ENCODE results near the gene TRUB1.
A peak's percentile ranks its signal among the peaks of the same experiment; 100 is the strongest.
"Not testable (repeated sequence)": the region's sequence is repeated elsewhere in the genome, so short reads cannot be mapped to it uniquely, and the experiment has no call there.

The TRUB1 gene

DNA sequence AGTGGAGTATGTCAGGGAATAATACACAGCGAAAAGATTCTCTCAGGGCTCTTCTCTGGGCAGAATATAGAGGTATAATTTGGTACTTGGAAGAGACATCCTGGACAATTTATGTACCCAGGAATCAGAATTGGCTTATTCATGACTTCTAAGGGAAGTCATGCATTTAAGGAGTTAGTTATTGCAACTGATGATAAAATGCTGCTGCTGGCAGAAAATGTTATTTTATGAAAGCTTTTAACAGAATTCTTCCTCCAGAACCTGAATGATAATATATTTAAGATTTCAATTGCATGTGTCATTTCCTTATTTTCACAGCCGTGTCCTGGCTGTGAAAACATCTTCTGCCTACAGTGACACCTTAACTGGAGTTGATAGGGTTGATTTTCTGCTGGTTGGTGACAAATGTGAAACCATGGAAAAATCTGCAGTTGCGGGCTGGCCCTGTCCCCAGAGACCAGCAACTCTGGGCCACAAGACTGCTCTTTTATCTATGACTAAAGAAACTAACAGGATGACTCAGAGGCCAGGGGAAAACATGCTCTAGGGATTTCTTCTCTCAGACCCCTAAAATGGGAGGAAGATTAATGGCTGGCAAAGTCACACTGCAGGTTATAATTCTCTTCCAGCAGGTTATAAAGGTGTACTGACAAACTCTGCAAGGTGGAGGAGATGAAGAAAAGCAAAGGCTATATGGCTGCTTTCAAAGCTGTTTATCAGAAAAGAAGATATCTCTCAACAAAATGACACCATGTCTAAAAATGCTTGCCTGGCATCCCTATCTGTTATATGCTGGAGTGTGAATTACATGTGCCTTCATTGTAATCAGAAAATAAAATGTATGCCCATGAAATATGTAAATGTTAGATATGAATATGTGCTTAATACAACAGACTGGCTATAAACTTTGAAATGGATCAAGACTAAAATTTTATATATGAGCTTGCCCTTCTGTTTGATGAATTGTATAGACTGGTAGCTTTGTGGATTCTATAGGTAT lies 12.1 kb upstream of the TRUB1 start:
- DNase-seq: peak; percentile 52

DNA sequence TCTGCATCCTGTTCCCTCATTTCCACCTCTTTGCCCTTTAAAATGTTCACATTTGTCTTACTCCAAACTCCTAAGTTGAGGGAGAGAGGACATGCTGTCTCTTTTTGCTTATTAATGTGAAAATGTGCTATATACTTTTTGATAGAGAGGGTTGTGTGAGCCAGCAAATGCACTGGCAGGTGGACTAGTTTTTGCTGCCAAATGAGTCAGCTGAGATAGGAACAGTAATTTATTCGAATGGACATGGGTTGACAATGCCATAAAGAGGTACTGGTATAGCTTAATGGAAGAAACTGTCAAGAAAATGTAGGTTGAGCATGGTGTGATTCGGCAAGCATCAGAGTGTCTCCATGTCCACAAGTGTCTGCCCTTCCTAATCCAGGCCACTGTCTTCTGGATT lies 9.2 kb upstream of the TRUB1 start:
- no peak for DNase-seq

- peak; percentile 73 for DNase-seq
Measured at GRCh38 chr10:114930320-114930719, 7.7 kb upstream of the TRUB1 start.

DNA sequence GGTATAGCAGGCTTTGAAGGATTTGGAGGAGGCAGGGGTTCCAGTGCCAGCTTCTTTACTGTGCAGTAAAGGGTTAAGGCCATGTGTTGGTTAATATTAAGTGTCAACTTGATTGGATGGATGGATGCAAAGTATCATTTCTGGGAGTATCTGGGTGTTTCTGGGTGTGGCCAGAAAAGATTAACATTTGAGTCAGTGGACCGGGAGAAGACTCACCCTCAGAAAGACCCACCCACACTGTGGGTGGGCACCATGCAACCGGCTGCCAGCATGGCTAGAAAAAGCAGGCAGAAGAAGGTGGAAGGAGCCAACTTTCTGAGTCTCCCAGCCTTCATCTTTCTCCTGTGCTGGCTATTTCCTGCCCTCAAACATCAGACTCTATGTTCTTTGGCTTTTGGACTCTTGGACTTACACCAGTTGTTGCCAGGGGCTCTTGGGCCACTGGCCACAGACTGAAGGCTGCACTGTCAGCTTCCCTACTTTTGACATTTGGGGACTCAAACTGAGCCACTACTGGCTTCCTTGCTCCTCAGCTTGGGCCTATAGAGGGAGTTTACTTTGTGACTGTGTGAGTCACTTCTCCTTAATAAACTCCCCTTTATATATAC lies 6.8 kb upstream of the TRUB1 start:
- DNase-seq: no peak

DNA sequence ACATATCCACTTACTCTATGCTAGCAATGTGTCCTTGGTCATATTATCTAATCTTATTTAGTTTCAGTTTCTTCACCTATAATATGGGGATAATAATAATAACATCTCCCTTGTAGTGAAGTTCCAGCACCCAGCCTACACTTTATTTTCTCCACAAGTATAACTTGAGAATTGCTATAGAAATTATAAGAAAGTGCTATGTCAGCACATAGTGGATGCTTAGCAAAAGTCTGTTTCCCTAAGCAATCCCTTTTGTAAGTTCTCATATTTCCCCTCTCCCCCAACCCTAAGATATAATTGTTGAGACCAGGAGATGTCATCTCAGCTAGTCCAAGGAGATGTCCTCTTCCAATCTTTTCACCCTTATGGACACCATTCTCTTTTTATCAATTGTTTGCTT lies 5.8 kb upstream of the TRUB1 start:
- no peak for DNase-seq

DNA sequence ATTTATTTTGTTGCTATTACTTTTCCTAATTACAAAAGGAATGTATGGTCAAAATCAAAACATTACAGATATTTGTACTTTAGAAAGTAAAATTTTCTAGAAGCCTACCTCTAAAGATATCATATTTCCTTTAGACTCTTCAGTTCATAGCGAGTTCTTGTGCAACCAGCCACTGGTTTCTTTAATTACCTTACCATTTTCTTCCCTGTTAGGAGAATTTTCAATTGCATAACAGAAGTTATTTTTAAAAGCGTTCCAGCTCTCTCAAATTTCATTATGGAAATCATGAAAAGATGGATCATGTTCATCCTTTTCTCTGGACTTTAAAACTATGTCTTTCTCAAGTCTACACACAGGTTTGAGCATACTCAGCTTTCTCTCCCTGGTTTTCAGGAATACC lies 5.0 kb upstream of the TRUB1 start:
- DNase-seq: no peak

DNA sequence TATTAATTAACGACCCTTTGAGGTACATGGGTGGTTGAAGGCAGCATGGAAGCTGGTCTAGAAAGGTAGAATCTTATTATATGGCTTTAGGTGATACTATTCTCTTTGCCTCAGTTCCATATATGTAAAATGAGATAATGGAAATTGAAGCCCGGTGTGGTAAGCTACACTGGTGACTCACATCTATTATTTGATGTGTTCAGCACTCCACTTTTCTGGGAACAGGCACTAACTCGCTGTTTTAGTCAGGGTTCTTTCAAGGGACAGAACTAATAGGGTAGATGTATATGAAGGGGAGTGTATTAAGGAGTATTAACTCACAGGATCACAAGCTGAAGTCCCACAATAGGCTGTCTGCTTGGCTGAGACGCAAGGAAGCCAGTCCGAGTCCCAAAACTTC lies 4.4 kb upstream of the TRUB1 start:
- no peak for DNase-seq

DNA sequence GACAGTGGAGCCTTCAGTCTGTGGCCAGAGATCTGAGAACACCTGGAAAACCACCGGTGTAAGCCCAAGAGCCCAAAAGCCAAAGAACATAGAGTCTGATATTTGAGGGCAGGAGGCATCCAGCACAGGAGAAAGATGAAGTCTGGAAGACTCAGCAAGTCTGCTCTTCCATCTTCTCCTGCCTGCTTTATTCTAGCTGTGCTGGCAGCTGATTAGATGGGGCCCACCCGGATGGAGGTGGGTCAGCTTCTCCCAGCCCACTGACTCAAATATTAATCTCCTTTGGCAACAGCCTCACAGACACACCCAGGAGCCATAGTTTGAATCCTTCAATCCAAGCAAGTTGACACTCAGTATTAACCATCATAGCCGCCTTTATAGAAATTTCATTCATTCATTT lies 4.0 kb upstream of the TRUB1 start:
- not testable (repeated sequence) for DNase-seq

GRCh38 chr10:114938856-114939193 lies 830 bp downstream of the TRUB1 start:
- no peak for DNase-seq

DNA sequence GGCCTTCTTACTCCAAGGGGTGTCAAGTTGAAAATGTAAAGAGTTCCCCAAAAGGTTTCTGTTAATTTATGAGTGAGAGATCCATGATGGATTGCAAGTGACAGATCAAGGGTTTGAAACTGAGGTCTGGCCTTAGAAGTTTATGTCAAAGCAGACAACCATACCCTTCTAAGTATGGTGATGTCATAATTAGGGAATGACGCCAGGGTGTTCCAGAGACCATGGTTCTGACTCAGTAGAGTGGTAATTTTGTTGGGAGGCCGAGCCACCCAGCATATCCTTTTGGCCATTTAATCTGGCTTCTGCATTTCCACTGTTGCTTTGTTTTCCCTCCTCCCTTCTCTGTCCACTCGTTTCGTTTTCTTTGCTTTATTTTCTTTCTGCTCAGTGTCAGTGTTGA lies 2.7 kb downstream of the TRUB1 start:
- peak; percentile 38 for DNase-seq

- no peak for DNase-seq
Measured at GRCh38 chr10:114943000-114943399, 5.0 kb downstream of the TRUB1 start.

DNA sequence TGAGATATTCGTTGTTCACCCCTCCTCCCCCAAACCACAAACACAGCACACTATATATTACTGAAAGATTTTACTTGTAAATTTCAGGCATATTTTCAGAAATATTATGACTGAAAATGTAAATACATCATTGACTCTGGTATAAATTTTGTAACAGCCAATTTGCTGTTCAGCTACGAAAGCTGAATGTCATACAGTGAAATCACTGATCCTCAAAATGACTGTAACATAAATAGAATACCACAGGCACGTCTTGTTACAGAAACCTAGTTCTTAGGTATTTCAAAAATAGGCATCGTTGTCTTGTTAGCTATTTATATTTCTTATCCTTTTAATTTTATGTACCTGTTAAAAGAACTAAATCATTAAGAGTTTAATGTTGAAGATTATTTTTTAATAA lies 15.1 kb downstream of the TRUB1 start:
- no peak for DNase-seq

GRCh38 chr10:114955984-114956383 lies 18.0 kb downstream of the TRUB1 start:
- DNase-seq: no peak

- DNase-seq: peak; percentile 22
Measured at GRCh38 chr10:114956466-114956865, 18.5 kb downstream of the TRUB1 start.

DNA sequence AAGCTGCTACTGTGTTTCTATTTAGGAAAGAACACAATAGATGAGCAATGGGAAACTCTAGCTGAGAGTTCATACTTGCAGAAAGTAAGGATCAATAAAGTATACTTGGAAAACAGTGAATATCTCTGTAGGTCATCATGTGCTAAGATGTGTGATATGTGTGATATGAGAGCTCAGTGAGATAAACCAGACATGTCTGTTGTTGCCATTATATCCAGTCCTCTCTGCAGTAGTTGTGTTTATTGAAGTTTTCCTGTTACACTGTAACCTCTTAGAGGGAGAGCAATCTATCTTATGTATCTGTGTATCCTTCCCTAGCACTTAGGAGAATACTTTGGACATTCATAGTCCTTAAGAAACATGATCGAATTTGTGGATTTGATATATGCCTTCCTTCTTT lies 19.1 kb downstream of the TRUB1 start:
- DNase-seq: no peak

GRCh38 chr10:114957673-114958072 lies 19.7 kb downstream of the TRUB1 start:
- peak; percentile 40 for DNase-seq

- DNase-seq: no peak
Measured at GRCh38 chr10:114962441-114962840, 24.4 kb downstream of the TRUB1 start.

DNA sequence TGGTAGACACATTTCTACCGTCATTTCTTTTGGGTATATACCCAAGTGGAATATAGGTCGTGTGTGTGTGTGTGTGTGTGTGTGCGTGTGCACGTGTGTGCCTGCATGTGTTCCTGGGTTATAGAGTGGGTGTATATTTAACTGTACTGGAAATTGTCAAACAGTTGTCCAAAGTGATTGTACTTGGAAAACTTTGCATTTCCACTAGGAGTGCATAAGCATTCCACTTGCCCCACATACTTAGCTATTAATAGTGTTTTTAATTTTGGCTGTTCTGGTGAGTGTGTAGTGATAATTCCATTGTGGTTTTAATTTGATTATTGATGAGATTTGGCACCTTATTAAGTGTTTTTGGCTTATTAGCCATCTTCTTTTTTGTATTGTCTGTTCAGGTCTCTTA lies 25.9 kb downstream of the TRUB1 start:
- DNase-seq: no peak

DNA sequence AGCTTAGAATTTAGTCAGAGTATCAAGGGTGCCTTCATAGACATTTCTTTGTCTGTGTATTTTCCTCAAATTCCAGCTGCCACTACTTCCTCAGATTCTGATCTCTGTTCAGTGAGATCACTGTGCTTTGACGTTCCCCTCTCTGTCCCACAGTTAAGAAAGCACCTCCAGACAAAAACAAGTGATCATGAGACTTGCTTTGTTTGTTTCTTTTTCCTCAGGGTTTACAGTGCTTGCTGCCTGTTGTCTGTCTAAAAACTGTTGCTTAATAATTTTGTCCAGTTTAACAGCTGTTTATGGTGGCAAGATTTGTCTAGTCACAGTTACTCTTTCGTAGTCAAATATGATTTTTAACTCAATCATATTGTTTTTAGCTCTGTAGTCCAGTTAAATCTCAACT lies 29.1 kb downstream of the TRUB1 start:
- no peak for DNase-seq

DNA sequence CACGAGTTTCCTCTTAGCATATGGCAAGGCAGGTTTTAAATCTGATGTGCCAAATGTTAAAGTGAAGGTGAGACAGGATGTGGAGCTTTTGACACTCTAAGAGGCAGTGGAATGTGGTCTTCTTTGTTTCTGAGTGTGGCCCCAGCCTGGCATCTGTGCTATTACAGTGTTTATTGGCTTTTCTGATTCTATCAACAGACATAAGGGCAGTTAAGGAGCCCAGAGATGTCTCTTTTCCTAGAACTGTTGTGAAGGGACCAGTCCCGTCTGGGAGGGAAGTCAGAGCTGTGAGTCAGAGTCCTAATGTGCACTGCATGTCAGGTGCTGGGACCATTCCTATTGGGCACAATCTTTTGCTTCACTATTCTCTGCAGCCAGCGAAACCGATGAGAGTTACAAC lies 32.5 kb downstream of the TRUB1 start:
- DNase-seq: no peak

GRCh38 chr10:114973306-114973705 lies 35.3 kb downstream of the TRUB1 start:
- no peak for DNase-seq

- DNase-seq: no peak
Measured at GRCh38 chr10:114973997-114974396, 36.0 kb downstream of the TRUB1 start.

GRCh38 chr10:114974625-114975024 lies 36.6 kb downstream of the TRUB1 start:
- DNase-seq: no peak

DNA sequence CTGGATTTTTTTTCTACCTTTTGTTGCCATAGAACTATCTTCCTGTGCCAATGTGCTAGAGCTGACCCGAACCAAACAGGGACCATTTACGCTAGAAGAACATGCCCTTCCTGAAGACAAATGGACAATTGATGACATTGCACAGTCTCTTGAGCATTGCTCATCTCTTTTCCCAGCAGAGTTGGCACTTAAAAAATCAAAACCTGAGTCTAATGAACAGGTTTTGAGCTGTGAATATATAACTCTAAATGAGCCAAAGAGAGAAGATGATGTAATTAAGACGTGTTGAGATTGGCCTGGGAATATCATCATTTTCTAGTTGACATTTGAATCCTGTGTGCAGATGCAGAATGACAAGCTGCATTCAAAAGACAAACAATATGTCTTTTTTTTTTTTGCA lies 37.1 kb downstream of the TRUB1 start:
- no peak for DNase-seq

- DNase-seq: no peak
Measured at GRCh38 chr10:114982989-114983388, 45.0 kb downstream of the TRUB1 start.
